ENCODE measurements around the gene SLC38A1.

DNA sequence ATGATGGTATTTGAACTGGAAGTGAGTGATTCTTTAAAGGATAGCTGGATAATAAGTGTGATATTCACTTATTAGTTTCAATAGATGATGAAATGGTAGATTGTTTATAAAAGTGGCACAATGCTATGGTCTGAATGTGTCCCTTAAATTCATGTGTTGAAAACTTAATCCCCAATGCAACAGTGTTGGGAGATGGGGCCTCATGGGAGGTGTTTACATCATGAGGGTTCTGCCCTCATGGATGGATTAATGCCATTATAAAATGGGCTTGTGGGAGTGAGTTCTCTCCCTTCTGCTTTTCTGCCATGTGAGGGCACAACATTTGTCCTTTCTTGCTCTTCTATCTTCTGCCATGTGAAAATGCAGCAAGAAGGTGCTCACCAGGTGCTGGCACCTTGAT is 134.0 kb downstream of the SLC38A1 start:
- TF ChIP-seq, protein P1, sequence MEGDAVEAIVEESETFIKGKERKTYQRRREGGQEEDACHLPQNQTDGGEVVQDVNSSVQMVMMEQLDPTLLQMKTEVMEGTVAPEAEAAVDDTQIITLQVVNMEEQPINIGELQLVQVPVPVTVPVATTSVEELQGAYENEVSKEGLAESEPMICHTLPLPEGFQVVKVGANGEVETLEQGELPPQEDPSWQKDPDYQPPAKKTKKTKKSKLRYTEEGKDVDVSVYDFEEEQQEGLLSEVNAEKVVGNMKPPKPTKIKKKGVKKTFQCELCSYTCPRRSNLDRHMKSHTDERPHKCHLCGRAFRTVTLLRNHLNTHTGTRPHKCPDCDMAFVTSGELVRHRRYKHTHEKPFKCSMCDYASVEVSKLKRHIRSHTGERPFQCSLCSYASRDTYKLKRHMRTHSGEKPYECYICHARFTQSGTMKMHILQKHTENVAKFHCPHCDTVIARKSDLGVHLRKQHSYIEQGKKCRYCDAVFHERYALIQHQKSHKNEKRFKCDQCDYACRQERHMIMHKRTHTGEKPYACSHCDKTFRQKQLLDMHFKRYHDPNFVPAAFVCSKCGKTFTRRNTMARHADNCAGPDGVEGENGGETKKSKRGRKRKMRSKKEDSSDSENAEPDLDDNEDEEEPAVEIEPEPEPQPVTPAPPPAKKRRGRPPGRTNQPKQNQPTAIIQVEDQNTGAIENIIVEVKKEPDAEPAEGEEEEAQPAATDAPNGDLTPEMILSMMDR (IDR thresholded peaks at IDR 0.05; ENCODE audit: low read length): no peak
- no peak for TF ChIP-seq EZH2 (IDR thresholded peaks at IDR 0.05; ENCODE audit: borderline replicate concordance, low read length)
